ENCODE data around the gene STK17B.
"Not testable (repeated sequence)": the region's sequence is repeated elsewhere in the genome, so short reads cannot be mapped to it uniquely, and the experiment has no call there.

The STK17B gene

GRCh38 chr2:196195302-196195701, 23.9 kb upstream of the STK17B start:
- Mint-ChIP-seq H3K27me3 (no peaks in the 10 kb centered on the region), H3K4me1 (peaks cover 24% of the 10 kb centered on the region), H3K27ac (no peak overlapping the region), H3K9me3 (no peaks in the 10 kb centered on the region), H3K4me3 (no peak overlapping the region), H3K36me3 (no peaks in the 10 kb centered on the region)
- ATAC-seq: no peak

- no peak for ATAC-seq
- H3K4me1 Mint-ChIP-seq: peaks cover 14% of the 10 kb centered on the region
- no peaks in the 10 kb centered on the region for H3K27me3 Mint-ChIP-seq
- H3K4me3 Mint-ChIP-seq: no peak overlapping the region
- H3K9me3 Mint-ChIP-seq: no peaks in the 10 kb centered on the region
- no peaks in the 10 kb centered on the region for H3K36me3 Mint-ChIP-seq
- no peak overlapping the region for H3K27ac Mint-ChIP-seq
Measured at GRCh38 chr2:196191541-196191940, 20.2 kb upstream of the STK17B start.

GRCh38 chr2:196187898-196188458, 16.6 kb upstream of the STK17B start:
- Mint-ChIP-seq H3K9me3 (peaks cover 4% of the 10 kb centered on the region), H3K4me3 (no peak overlapping the region), H3K4me1 (peaks cover 32% of the 10 kb centered on the region), H3K36me3 (no peaks in the 10 kb centered on the region), H3K27ac (peak overlapping the region; percentile 30), H3K27me3 (no peaks in the 10 kb centered on the region)
- no peak for ATAC-seq

- not testable (repeated sequence) for H3K4me3 Mint-ChIP-seq, ATAC-seq, H3K27me3 Mint-ChIP-seq, H3K36me3 Mint-ChIP-seq, H3K9me3 Mint-ChIP-seq
- Mint-ChIP-seq H3K4me1 (peaks cover 33% of the 10 kb centered on the region), H3K27ac (peak overlapping the region; percentile 30)
Measured at GRCh38 chr2:196187175-196187700, 15.9 kb upstream of the STK17B start.

- ATAC-seq: peak; percentile 64
- H3K27ac Mint-ChIP-seq: peak overlapping the region; percentile 30
- H3K36me3 Mint-ChIP-seq: no peaks in the 10 kb centered on the region
- peaks cover 4% of the 10 kb centered on the region for H3K9me3 Mint-ChIP-seq
- peaks cover 37% of the 10 kb centered on the region for H3K4me1 Mint-ChIP-seq
- no peak overlapping the region for H3K4me3 Mint-ChIP-seq
- H3K27me3 Mint-ChIP-seq: no peaks in the 10 kb centered on the region
Measured at GRCh38 chr2:196186266-196186980, 15.0 kb upstream of the STK17B start.

- no peak for ATAC-seq
- Mint-ChIP-seq H3K4me1 (peaks cover 43% of the 10 kb centered on the region), H3K27ac (no peak overlapping the region), H3K4me3 (no peak overlapping the region), H3K36me3 (no peaks in the 10 kb centered on the region), H3K9me3 (peaks cover 4% of the 10 kb centered on the region), H3K27me3 (no peaks in the 10 kb centered on the region)
Measured at GRCh38 chr2:196184921-196185320, 13.5 kb upstream of the STK17B start.

GRCh38 chr2:196183528-196184231, 12.3 kb upstream of the STK17B start:
- peaks cover 54% of the 10 kb centered on the region for H3K4me1 Mint-ChIP-seq
- H3K27ac Mint-ChIP-seq: peak overlapping the region; percentile 91
- ATAC-seq: no peak
- H3K9me3 Mint-ChIP-seq: peaks cover 4% of the 10 kb centered on the region
- H3K27me3 Mint-ChIP-seq: no peaks in the 10 kb centered on the region
- H3K4me3 Mint-ChIP-seq: no peak overlapping the region
- no peaks in the 10 kb centered on the region for H3K36me3 Mint-ChIP-seq

- no peak for ATAC-seq
- Mint-ChIP-seq H3K9me3 (peaks cover 4% of the 10 kb centered on the region), H3K27ac (peak overlapping the region; percentile 91), H3K4me3 (peak overlapping the region; percentile 56), H3K36me3 (no peaks in the 10 kb centered on the region), H3K4me1 (peaks cover 60% of the 10 kb centered on the region), H3K27me3 (no peaks in the 10 kb centered on the region)
Measured at GRCh38 chr2:196183172-196183473, 11.7 kb upstream of the STK17B start.

GRCh38 chr2:196182439-196183171, 11.2 kb upstream of the STK17B start:
- Mint-ChIP-seq H3K36me3 (no peaks in the 10 kb centered on the region), H3K4me3 (peak overlapping the region; percentile 64), H3K27ac (peak overlapping the region; percentile 91), H3K4me1 (peaks cover 65% of the 10 kb centered on the region), H3K27me3 (no peaks in the 10 kb centered on the region), H3K9me3 (peaks cover 4% of the 10 kb centered on the region)
- peak; percentile 84 for ATAC-seq

- Mint-ChIP-seq H3K36me3 (no peaks in the 10 kb centered on the region), H3K27me3 (no peaks in the 10 kb centered on the region), H3K27ac (peak overlapping the region; percentile 91), H3K9me3 (peaks cover 4% of the 10 kb centered on the region), H3K4me3 (no peak overlapping the region), H3K4me1 (peaks cover 74% of the 10 kb centered on the region)
- no peak for ATAC-seq
Measured at GRCh38 chr2:196181484-196181883, 10.1 kb upstream of the STK17B start.

- no peaks in the 10 kb centered on the region for H3K27me3 Mint-ChIP-seq
- peaks cover 5% of the 10 kb centered on the region for H3K36me3 Mint-ChIP-seq
- peak overlapping the region; percentile 90 for H3K27ac Mint-ChIP-seq
- no peak for ATAC-seq
- H3K4me3 Mint-ChIP-seq: peak overlapping the region; percentile 63
- H3K4me1 Mint-ChIP-seq: peaks cover 68% of the 10 kb centered on the region
- no peaks in the 10 kb centered on the region for H3K9me3 Mint-ChIP-seq
Measured at GRCh38 chr2:196177124-196177523, 5.7 kb upstream of the STK17B start.

- no peaks in the 10 kb centered on the region for H3K27me3 Mint-ChIP-seq
- H3K27ac Mint-ChIP-seq: peak overlapping the region; percentile 90
- peaks cover 5% of the 10 kb centered on the region for H3K36me3 Mint-ChIP-seq
- ATAC-seq: peak; percentile 81
- no peaks in the 10 kb centered on the region for H3K9me3 Mint-ChIP-seq
- peak overlapping the region; percentile 44 for H3K4me3 Mint-ChIP-seq
- H3K4me1 Mint-ChIP-seq: peaks cover 65% of the 10 kb centered on the region
Measured at GRCh38 chr2:196176142-196176738, 4.9 kb upstream of the STK17B start.

GRCh38 chr2:196174404-196174803, 3.0 kb upstream of the STK17B start:
- H3K36me3 Mint-ChIP-seq: peaks cover 18% of the 10 kb centered on the region
- H3K4me3 Mint-ChIP-seq: peak overlapping the region; percentile 72
- no peak for ATAC-seq
- H3K27me3 Mint-ChIP-seq: no peaks in the 10 kb centered on the region
- H3K27ac Mint-ChIP-seq: peak overlapping the region; percentile 90
- no peaks in the 10 kb centered on the region for H3K9me3 Mint-ChIP-seq
- peaks cover 55% of the 10 kb centered on the region for H3K4me1 Mint-ChIP-seq

- H3K36me3 Mint-ChIP-seq: peaks cover 25% of the 10 kb centered on the region
- H3K9me3 Mint-ChIP-seq: no peaks in the 10 kb centered on the region
- H3K27ac Mint-ChIP-seq: peak overlapping the region; percentile 90
- H3K4me3 Mint-ChIP-seq: peak overlapping the region; percentile 72
- H3K27me3 Mint-ChIP-seq: no peaks in the 10 kb centered on the region
- ATAC-seq: no peak
- peaks cover 46% of the 10 kb centered on the region for H3K4me1 Mint-ChIP-seq
Measured at GRCh38 chr2:196173505-196173904, 2.1 kb upstream of the STK17B start.

GRCh38 chr2:196172951-196173350, 1.6 kb upstream of the STK17B start:
- Mint-ChIP-seq H3K9me3 (no peaks in the 10 kb centered on the region), H3K27ac (peak overlapping the region; percentile 90), H3K36me3 (peaks cover 29% of the 10 kb centered on the region), H3K27me3 (no peaks in the 10 kb centered on the region), H3K4me1 (peaks cover 43% of the 10 kb centered on the region), H3K4me3 (peak overlapping the region; percentile 67)
- no peak for ATAC-seq
